Neural cell (in vitro differentiated cells): ENCODE data around the gene DHX40.

Source experiments
- EP300 ChIP-seq: fragments of 450-650 bp; conservative IDR thresholded peaks from 2 replicates; pipeline ENCODE4 v1.6.1; 2014; ENCODE audit warnings: antibody characterized with exemption, mild to moderate bottlenecking, moderate library complexity; ENCODE audit not compliant: poor library complexity, severe bottlenecking
- EZH2 ChIP-seq: fragments of 200-600, 300-800 bp; shearing (Covaris generic), sonication (generic); IDR thresholded peaks from 2 replicates; pipeline ENCODE4 v1.6.1; 2014; ENCODE audit warnings: antibody characterized with exemption, low read length, borderline replicate concordance, mild to moderate bottlenecking; ENCODE audit not compliant: insufficient read depth, poor library complexity, severe bottlenecking
- MXI1 ChIP-seq: fragments of 450-650 bp; conservative IDR thresholded peaks from 2 replicates; pipeline ENCODE4 v1.6.1; 2014; ENCODE audit warnings: antibody characterized with exemption, mild to moderate bottlenecking; ENCODE audit not compliant: poor library complexity, severe bottlenecking
- POLR2AphosphoS5 ChIP-seq: IDR thresholded peaks from 2 replicates; pipeline ENCODE4 v1.6.1; 2012
- TAF1 ChIP-seq: IDR thresholded peaks from 2 replicates; pipeline ENCODE4 v1.6.1; 2012; ENCODE audit warnings: low read depth
- TF ChIP-seq, protein P1 (sequence below): fragments of 450-650 bp; IDR thresholded peaks from 2 replicates; pipeline ENCODE4 v1.5.1; 2014; ENCODE audit warnings: antibody characterized with exemption, mild to moderate bottlenecking, moderate library complexity; ENCODE audit not compliant: poor library complexity, severe bottlenecking
- TF ChIP-seq, protein P2 (sequence below): IDR thresholded peaks from 2 replicates; pipeline ENCODE4 v1.6.1; 2012; ENCODE audit warnings: borderline replicate concordance

DNA sequence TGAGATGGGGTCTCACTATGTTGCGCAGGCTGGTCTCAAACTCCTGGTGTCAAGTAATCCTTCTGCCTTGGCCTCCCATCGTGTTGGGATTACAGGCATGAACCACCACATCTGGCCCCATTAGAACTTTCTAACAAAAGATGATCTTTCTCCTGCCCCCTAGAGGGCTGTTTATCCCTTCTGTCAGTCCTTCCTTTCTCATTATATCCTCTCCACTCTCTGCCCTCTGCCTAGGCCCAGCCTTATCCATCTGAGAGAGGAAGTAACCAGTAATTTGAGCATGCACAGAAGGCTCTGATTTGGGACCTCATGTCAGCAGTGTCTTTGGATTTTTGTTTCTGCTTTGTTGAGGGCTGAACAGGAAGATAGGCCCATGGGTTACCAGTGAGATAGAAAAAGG lies 4.4 kb upstream of the DHX40 start:
- TF ChIP-seq, protein P1, sequence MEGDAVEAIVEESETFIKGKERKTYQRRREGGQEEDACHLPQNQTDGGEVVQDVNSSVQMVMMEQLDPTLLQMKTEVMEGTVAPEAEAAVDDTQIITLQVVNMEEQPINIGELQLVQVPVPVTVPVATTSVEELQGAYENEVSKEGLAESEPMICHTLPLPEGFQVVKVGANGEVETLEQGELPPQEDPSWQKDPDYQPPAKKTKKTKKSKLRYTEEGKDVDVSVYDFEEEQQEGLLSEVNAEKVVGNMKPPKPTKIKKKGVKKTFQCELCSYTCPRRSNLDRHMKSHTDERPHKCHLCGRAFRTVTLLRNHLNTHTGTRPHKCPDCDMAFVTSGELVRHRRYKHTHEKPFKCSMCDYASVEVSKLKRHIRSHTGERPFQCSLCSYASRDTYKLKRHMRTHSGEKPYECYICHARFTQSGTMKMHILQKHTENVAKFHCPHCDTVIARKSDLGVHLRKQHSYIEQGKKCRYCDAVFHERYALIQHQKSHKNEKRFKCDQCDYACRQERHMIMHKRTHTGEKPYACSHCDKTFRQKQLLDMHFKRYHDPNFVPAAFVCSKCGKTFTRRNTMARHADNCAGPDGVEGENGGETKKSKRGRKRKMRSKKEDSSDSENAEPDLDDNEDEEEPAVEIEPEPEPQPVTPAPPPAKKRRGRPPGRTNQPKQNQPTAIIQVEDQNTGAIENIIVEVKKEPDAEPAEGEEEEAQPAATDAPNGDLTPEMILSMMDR = no peak
- TF ChIP-seq EZH2 (no peak), EP300 (no peak), MXI1 (no peak), TAF1 (no peak), POLR2AphosphoS5 (no peak)
- TF ChIP-seq, protein P2, sequence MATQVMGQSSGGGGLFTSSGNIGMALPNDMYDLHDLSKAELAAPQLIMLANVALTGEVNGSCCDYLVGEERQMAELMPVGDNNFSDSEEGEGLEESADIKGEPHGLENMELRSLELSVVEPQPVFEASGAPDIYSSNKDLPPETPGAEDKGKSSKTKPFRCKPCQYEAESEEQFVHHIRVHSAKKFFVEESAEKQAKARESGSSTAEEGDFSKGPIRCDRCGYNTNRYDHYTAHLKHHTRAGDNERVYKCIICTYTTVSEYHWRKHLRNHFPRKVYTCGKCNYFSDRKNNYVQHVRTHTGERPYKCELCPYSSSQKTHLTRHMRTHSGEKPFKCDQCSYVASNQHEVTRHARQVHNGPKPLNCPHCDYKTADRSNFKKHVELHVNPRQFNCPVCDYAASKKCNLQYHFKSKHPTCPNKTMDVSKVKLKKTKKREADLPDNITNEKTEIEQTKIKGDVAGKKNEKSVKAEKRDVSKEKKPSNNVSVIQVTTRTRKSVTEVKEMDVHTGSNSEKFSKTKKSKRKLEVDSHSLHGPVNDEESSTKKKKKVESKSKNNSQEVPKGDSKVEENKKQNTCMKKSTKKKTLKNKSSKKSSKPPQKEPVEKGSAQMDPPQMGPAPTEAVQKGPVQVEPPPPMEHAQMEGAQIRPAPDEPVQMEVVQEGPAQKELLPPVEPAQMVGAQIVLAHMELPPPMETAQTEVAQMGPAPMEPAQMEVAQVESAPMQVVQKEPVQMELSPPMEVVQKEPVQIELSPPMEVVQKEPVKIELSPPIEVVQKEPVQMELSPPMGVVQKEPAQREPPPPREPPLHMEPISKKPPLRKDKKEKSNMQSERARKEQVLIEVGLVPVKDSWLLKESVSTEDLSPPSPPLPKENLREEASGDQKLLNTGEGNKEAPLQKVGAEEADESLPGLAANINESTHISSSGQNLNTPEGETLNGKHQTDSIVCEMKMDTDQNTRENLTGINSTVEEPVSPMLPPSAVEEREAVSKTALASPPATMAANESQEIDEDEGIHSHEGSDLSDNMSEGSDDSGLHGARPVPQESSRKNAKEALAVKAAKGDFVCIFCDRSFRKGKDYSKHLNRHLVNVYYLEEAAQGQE = no peak
